A549 (cell line): ENCODE measurements around the gene PDE4D. TPM values are rescaled to one million over a fixed set of nuclear protein-coding genes. Genes with fewer than 3 reads are reported as not detected.

Experiments used
- ATAC-seq, 2 experiments: fragments of 200-7000 bp in 1 of 2; fragments of >200 bp in 1 of 2; cut with Nextera tagmentation in 1 of 2; cut with Tn5 transposase in 1 of 2; 3 replicates each; pipeline versions ENCODE4 v1.8.0 to v1.9.1; 2018 to 2020; ENCODE audit warnings: mild to moderate bottlenecking in 1 of 2, moderate library complexity in 1 of 2
- CTCF ChIA-PET: fragments of 300-600 bp; sonication (Branson Sonifier 250); formaldehyde crosslinking; extraction: SDS; loops from one replicate; lab custom pipeline; 2021; ENCODE audit warnings: antibody characterized with exemption, inconsistent platforms; lab: Yijun Ruan, JAX
- POLR2A ChIA-PET: fragments of 350-600 bp; formaldehyde crosslinking; extraction: SDS; loops from one replicate; lab custom pipeline; 2021; ENCODE audit warnings: antibody characterized with exemption, inconsistent platforms; lab: Yijun Ruan, JAX
- DNase-seq, 2 experiments: peaks; one replicate each; pipeline versions ENCODE4 v3.0.0 to v3.0.0-alpha.2; 2011 to 2016; ENCODE audit warnings: low read depth in 1 of 2, low spot score in 1 of 2
- FAIRE-seq: peaks from 2 replicates; lab custom pipeline; 2011; peaks lifted over from hg19 to GRCh38; lab: Jason Lieb, UNC
- H3K27ac ChIP-seq, 2 experiments: fragments of >200 bp; sonication (Bioruptor Twin); formaldehyde crosslinking; 3 replicates each; pipeline ENCODE4 v1.5.1; 2016 to 2017
- H3K4me1 ChIP-seq: fragments of >200 bp; sonication (Bioruptor Twin); formaldehyde crosslinking; 3 replicates; pipeline ENCODE4 v1.6.1; 2016
- H3K4me2 ChIP-seq: fragments of >200 bp; sonication (Bioruptor Twin); formaldehyde crosslinking; 3 replicates; pipeline ENCODE4 v1.6.1; 2016
- H3K4me3 ChIP-seq: fragments of >200 bp; sonication (Bioruptor Twin); formaldehyde crosslinking; 3 replicates; pipeline ENCODE4 v1.5.1; 2016
- H3K9me3 ChIP-seq: fragments of >200 bp; sonication (Bioruptor Twin); formaldehyde crosslinking; 3 replicates; pipeline ENCODE4 v1.6.1; 2016
- ATOH8 ChIP-seq: fragments of 250-450 bp; sonication (Bioruptor Pico); IDR thresholded peaks from 2 replicates; pipeline ENCODE4 v1.5.0; 2020; ENCODE audit warnings: low read depth, mild to moderate bottlenecking, moderate library complexity
- BCL3 ChIP-seq: fragments of >200 bp; sonication (Bioruptor Twin); formaldehyde crosslinking; IDR thresholded peaks from 3 replicates; pipeline ENCODE4 v1.6.1; 2016
- BHLHE40 ChIP-seq: IDR thresholded peaks from 2 replicates; pipeline ENCODE4 v1.6.1; 2012; ENCODE audit warnings: low read depth, low read length, inconsistent platforms
- CEBPB ChIP-seq, 2 experiments: fragments of >200 bp in 1 of 2; sonication (Bioruptor Twin) in 1 of 2; formaldehyde crosslinking in 1 of 2; IDR thresholded peaks; 2 replicates each; pipeline ENCODE4 v1.6.1; 2012 to 2016
- EHF ChIP-seq: fragments of 250-450 bp; sonication (Bioruptor Pico); IDR thresholded peaks from 2 replicates; pipeline ENCODE4 v1.5.0; 2020; ENCODE audit warnings: mild to moderate bottlenecking
- EHMT2 ChIP-seq: fragments of 200-600 bp; sonication (generic); IDR thresholded peaks from 2 replicates; pipeline ENCODE4 v1.6.1; 2016; ENCODE audit warnings: antibody characterized with exemption, low read depth, mild to moderate bottlenecking, moderate library complexity
- ESRRA ChIP-seq: fragments of 150-350 bp; IDR thresholded peaks from 2 replicates; pipeline ENCODE4 v1.6.1; 2014; ENCODE audit warnings: mild to moderate bottlenecking, low read length, borderline replicate concordance
- FOSL2 ChIP-seq, 2 experiments: fragments of 450-650 bp in 1 of 2; fragments of >200 bp in 1 of 2; sonication (Bioruptor Twin) in 1 of 2; formaldehyde crosslinking; IDR thresholded peaks; 2 replicates each; pipeline versions ENCODE4 v1.5.0 to v1.6.1; 2016 to 2020; ENCODE audit warnings: mild to moderate bottlenecking in 1 of 2, moderate library complexity in 1 of 2
- HES2 ChIP-seq: fragments of >200 bp; sonication (Bioruptor Twin); formaldehyde crosslinking; IDR thresholded peaks from 2 replicates; pipeline ENCODE4 v1.6.1; 2016
- HEYL ChIP-seq: fragments of 250-450 bp; sonication (Bioruptor Pico); IDR thresholded peaks from 2 replicates; pipeline ENCODE4 v1.8.0; 2021; ENCODE audit warnings: mild to moderate bottlenecking, moderate library complexity
- JUN ChIP-seq, 2 experiments: fragments of >200 bp; sonication (Bioruptor Twin); formaldehyde crosslinking; IDR thresholded peaks; 2 replicates in 1 of 2; 3 replicates in 1 of 2; pipeline ENCODE4 v1.6.1; 2016 to 2017
- JUNB ChIP-seq: fragments of >200 bp; sonication (Bioruptor Twin); formaldehyde crosslinking; IDR thresholded peaks from 2 replicates; pipeline ENCODE4 v1.6.1; 2016
- KDM1A ChIP-seq: fragments of 200-600 bp; sonication (generic); IDR thresholded peaks from 2 replicates; pipeline ENCODE4 v1.6.1; 2016; ENCODE audit warnings: low read depth, mild to moderate bottlenecking
- MAFK ChIP-seq: fragments of 450-650 bp; IDR thresholded peaks from 2 replicates; pipeline ENCODE4 v1.6.1; 2014; ENCODE audit not compliant: partially characterized antibody
- MAZ ChIP-seq: fragments of 150-350 bp; IDR thresholded peaks from 2 replicates; pipeline ENCODE4 v1.6.1; 2014; ENCODE audit warnings: antibody characterized with exemption, low read depth, low read length, borderline replicate concordance
- NFE2L2 ChIP-seq: fragments of 150-350 bp; conservative IDR thresholded peaks from 2 replicates; pipeline ENCODE4 v1.6.1; 2014; ENCODE audit warnings: low read length
- NR3C1 ChIP-seq: fragments of >200 bp; sonication (Bioruptor Twin); formaldehyde crosslinking; IDR thresholded peaks from 3 replicates; pipeline ENCODE4 v1.6.1; 2017
- PBX3 ChIP-seq: IDR thresholded peaks from 2 replicates; pipeline ENCODE4 v1.6.1; 2012
- RAD21 ChIP-seq, 2 experiments: fragments of >200 bp in 1 of 2; sonication (Bioruptor Twin) in 1 of 2; formaldehyde crosslinking in 1 of 2; IDR thresholded peaks in 1 of 2; conservative IDR thresholded peaks in 1 of 2; 2 replicates in 1 of 2; 3 replicates in 1 of 2; pipeline ENCODE4 v1.6.1; 2012 to 2018; ENCODE audit warnings: inconsistent platforms in 1 of 2
- REST ChIP-seq: fragments of 200-600 bp; sonication (generic); IDR thresholded peaks from 2 replicates; pipeline ENCODE4 v1.6.1; 2016; ENCODE audit warnings: antibody characterized with exemption, mild to moderate bottlenecking, moderate library complexity
- RFX5 ChIP-seq: fragments of 450-650 bp; IDR thresholded peaks from 2 replicates; pipeline ENCODE4 v1.7.1; 2014; ENCODE audit warnings: antibody characterized with exemption, mild to moderate bottlenecking, moderate library complexity
- SMC3 ChIP-seq: fragments of >200 bp; sonication (Bioruptor Twin); formaldehyde crosslinking; IDR thresholded peaks from 3 replicates; pipeline ENCODE4 v1.6.1; 2018; ENCODE audit warnings: inconsistent platforms
- USF2 ChIP-seq: fragments of 450-650 bp; IDR thresholded peaks from 2 replicates; pipeline ENCODE4 v1.6.1; 2014; ENCODE audit warnings: antibody characterized with exemption
- ZFP36 ChIP-seq: fragments of 450-650 bp; IDR thresholded peaks from 2 replicates; pipeline ENCODE4 v1.6.1; 2014; ENCODE audit warnings: borderline replicate concordance; ENCODE audit not compliant: partially characterized antibody
- WGBS: methylation state at CpG from one replicate; pipeline ENCODE4 v1.1.6; 2017; ENCODE audit errors: missing lambda C conversion rate; 5-methylcytosine and 5-hydroxymethylcytosine counted together
- polyA plus RNA-seq, 4 experiments: library from polyadenylated mRNA; depleted of rRNA in 3 of 4; stranded (reverse); fragments of >200 nt; fragmentation: RNase III in 1 of 4; extraction: RNeasy Plus Mini Kit Qiagen cat#74134 plus additional on column Dnase treatment in 1 of 4; gene quantifications; 2 replicates in 3 of 4; 3 replicates in 1 of 4; pipeline ENCODE4 v1.2.3, GENCODE V29; 2011 to 2017

The PDE4D gene
- polyA plus RNA-seq, 2 of the 4 experiments (the other 2 are of a cell fraction), result 74.0 to 213 TPM

- Histone ChIP-seq H3K27ac (peak overlapping the region; percentile 65 to 78), H3K9me3 (no peaks in the 10 kb centered on the region)
- 96% methylated on average over 2 of the region's 2 CpGs for WGBS
- ChIA-PET CTCF (interaction anchor here (0.7 kb wide), 1 partner anchor 111 kb away, joined by 3 read pairs; no protein-coding TSS in a partner anchor), POLR2A (interaction anchor here (1.5 kb wide), 1 partner anchor 32 kb away, joined by 7 read pairs; no protein-coding TSS in a partner anchor)
- TF ChIP-seq BCL3, result no peak
- no peak for TF ChIP-seq PBX3
- TF ChIP-seq ZFP36, result no peak
- TF ChIP-seq RAD21 (conservative IDR thresholded peaks at IDR 0.05 in 1 of 2, IDR thresholded peaks at IDR 0.05 in 1 of 2), result no peak
- no peak for TF ChIP-seq KDM1A
- no peak for TF ChIP-seq HES2
- TF ChIP-seq, all 56 proteins: peak for 0
- DNase-seq (no peak), FAIRE-seq (no peak), ATAC-seq (no peak)
- no peak overlapping the region for H3K4me2 ChIP-seq
- H3K4me1 ChIP-seq, result peaks cover 53% of the 10 kb centered on the region
- no peak overlapping the region for H3K4me3 ChIP-seq
Measured at GRCh38 chr5:58923355-58923754, 970.2 kb downstream of the PDE4D start.

- DNase-seq (no peak), FAIRE-seq (no peak), ATAC-seq (peak in 1 of 2 experiments; percentile 30; a peak in 2 of 6 replicates)
- H3K27ac ChIP-seq, result peak overlapping the region; percentile 65 to 78; a peak in 5 of 6 replicates
- H3K4me3 ChIP-seq, result no peak overlapping the region
- WGBS, result 83% methylated on average over 15 of the region's 15 CpGs
- ChIA-PET POLR2A (no interaction called here), CTCF (interaction anchor here (0.7 kb wide), 1 partner anchor 112 kb away, joined by 3 read pairs; no protein-coding TSS in a partner anchor)
- TF ChIP-seq ESRRA (no peak), JUN (IDR thresholded peaks at IDR 0.05) (no peak), USF2 (no peak), NFE2L2 (no peak), HEYL (CRISPR knock-in tag) (no peak), CEBPB (IDR thresholded peaks at IDR 0.05) (no peak), ATOH8 (CRISPR knock-in tag) (no peak), EHMT2 (no peak), BHLHE40 (no peak), FOSL2 (IDR thresholded peaks at IDR 0.05) (no peak), FOSL2 (CRISPR knock-in tag; IDR thresholded peaks at IDR 0.05) (no peak), MAFK (no peak), EHF (CRISPR knock-in tag) (no peak), SMC3 (no peak), NR3C1 (no peak), MAZ (no peak), REST (no peak), JUNB (no peak), RFX5 (no peak)
- H3K9me3 ChIP-seq, result no peaks in the 10 kb centered on the region
- H3K4me2 ChIP-seq, result no peak overlapping the region
- peaks cover 48% of the 10 kb centered on the region for H3K4me1 ChIP-seq
Measured at GRCh38 chr5:58922461-58923171, 970.9 kb downstream of the PDE4D start.
